Upper lobe of left lung (tissue), 6 donors: ENCODE results near the gene TNF. TPM values are rescaled to one million over a fixed set of nuclear protein-coding genes. Genes with fewer than 3 reads are reported as not detected.
A peak's percentile ranks its signal among the peaks of the same experiment; 100 is the strongest.

ENCODE experiments used
- ATAC-seq, 2 donors: fragments of 200-7000 bp; cut with Tn5 transposase; one replicate each; pipeline ENCODE4 v1.9.1; 2022; ENCODE audit warnings: mild to moderate bottlenecking in 2 of 2, moderate library complexity in 2 of 2; ENCODE audit not compliant: low FRiP score in 2 of 2
- DNase-seq, 2 donors: peaks; one replicate each; pipeline ENCODE4 v3.0.0-alpha.2; 2019 to 2020
- H3K27ac ChIP-seq, 4 donors: fragments of 200-600 bp; sonication (generic); one replicate each; pipeline ENCODE4 v1.5.1; 2016 to 2019
- H3K27me3 ChIP-seq, 4 donors: fragments of 200-600 bp; sonication (generic); one replicate each; pipeline ENCODE4 v1.5.1; 2017 to 2019
- H3K36me3 ChIP-seq, 4 donors: fragments of 200-600 bp; sonication (generic); one replicate each; pipeline ENCODE4 v1.5.1; 2016 to 2019
- H3K4me1 ChIP-seq, 4 donors: fragments of 200-600 bp; sonication (generic); one replicate each; pipeline ENCODE4 v1.5.1; 2018 to 2019
- H3K4me3 ChIP-seq, 4 donors: fragments of 200-600 bp; sonication (generic); one replicate each; pipeline ENCODE4 v1.5.1; 2017 to 2019; ENCODE audit warnings: mild to moderate bottlenecking in 2 of 4, moderate library complexity in 1 of 4
- H3K9me3 ChIP-seq, 4 donors: fragments of 200-600 bp; sonication (generic); one replicate each; pipeline ENCODE4 v1.5.1; 2018 to 2019
- EP300 ChIP-seq, 4 donors: sonication (generic); formaldehyde crosslinking; IDR thresholded peaks; one replicate each; pipeline ENCODE4 v1.5.1; 2017; ENCODE audit warnings: antibody characterized with exemption in 4 of 4, control low read depth in 2 of 4
- POLR2A ChIP-seq, 4 donors: fragments of 450-650 bp; IDR thresholded peaks; one replicate each; pipeline ENCODE4 v1.5.1; 2016 to 2017; ENCODE audit warnings: antibody characterized with exemption in 4 of 4, mild to moderate bottlenecking in 2 of 4
- POLR2AphosphoS5 ChIP-seq, 2 donors: sonication (generic); formaldehyde crosslinking; IDR thresholded peaks; one replicate each; pipeline ENCODE4 v1.5.1; 2017; ENCODE audit warnings: antibody characterized with exemption in 2 of 2
- WGBS, 2 donors: methylation state at CpG; one replicate each; pipeline ENCODE4 v1.1.5; 2017 to 2018; 5-methylcytosine and 5-hydroxymethylcytosine counted together
- total RNA-seq, 6 donors: library from RNA; depleted of rRNA in 4 of 6; stranded (reverse); fragments of >200 nt in 4 of 6; gene quantifications; one replicate each; pipeline versions ENCODE4 v1.1.0 to v1.2.1, GENCODE V29; 2016 to 2021
- TF ChIP-seq, protein P1 (sequence below), 6 experiments: fragments of 450-650 bp in 4 of 6; fragments of 200-600 bp in 2 of 6; sonication (generic) in 2 of 6; IDR thresholded peaks; one replicate each; pipeline ENCODE4 v1.5.1; 2016 to 2019; ENCODE audit warnings: antibody characterized with exemption in 6 of 6
- donor health status: DM: no; HTN: no; CAD: no; lungs with moderate emphysema.
- donor health status: DM: no; HTN: yes; CAD: no; lungs with severe emphysema.

The TNF gene
- total RNA-seq, 6 donors from 2014 or later, result 0.33 to 6.6 (median 2.9) TPM

GRCh38 chr6:31581434-31582229 is 6.3 kb downstream of the TNF start:
- no peak for DNase-seq
- H3K4me1 ChIP-seq, result peaks cover 23 to 33% (median 32%) of the 10 kb centered on the region in 4 donors

DNA sequence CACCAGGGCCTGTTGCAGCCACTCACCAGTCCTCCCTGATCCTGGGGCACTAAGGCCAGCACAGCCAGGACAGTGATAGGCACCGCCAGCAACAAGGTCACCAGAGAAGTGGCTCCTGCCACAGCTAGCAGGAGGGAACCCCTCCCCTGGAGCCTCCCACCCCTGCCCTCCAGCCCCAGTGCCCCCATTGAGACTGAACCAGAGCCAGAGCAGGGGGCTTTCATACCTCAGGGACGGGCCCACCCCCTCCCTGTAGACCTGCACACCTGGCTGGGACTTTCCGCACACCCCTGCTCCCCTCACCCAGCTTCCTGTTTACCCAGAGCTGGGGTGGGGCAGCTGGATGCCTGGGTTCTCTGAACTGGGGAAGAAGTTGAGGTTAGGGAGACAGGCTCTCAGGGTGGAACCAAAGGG is 6.9 kb downstream of the TNF start, which contains the start of gene LTB:
LTB (minus strand) TSS at position 195 of the 414 bp plus-strand sequence; CDS start at position 188, 7 bp downstream.
- TF ChIP-seq EP300 (IDR thresholded peaks at IDR 0.05), result no peak
- no peak for TF ChIP-seq POLR2AphosphoS5 (IDR thresholded peaks at IDR 0.05)
- TF ChIP-seq, protein P1, sequence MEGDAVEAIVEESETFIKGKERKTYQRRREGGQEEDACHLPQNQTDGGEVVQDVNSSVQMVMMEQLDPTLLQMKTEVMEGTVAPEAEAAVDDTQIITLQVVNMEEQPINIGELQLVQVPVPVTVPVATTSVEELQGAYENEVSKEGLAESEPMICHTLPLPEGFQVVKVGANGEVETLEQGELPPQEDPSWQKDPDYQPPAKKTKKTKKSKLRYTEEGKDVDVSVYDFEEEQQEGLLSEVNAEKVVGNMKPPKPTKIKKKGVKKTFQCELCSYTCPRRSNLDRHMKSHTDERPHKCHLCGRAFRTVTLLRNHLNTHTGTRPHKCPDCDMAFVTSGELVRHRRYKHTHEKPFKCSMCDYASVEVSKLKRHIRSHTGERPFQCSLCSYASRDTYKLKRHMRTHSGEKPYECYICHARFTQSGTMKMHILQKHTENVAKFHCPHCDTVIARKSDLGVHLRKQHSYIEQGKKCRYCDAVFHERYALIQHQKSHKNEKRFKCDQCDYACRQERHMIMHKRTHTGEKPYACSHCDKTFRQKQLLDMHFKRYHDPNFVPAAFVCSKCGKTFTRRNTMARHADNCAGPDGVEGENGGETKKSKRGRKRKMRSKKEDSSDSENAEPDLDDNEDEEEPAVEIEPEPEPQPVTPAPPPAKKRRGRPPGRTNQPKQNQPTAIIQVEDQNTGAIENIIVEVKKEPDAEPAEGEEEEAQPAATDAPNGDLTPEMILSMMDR (IDR thresholded peaks at IDR 0.05), result no peak
- no peak for TF ChIP-seq POLR2A (IDR thresholded peaks at IDR 0.05)
- H3K4me3 ChIP-seq, result peak within 1 kb of the TSS; percentile 67 to 87 (median 74)
- H3K36me3 ChIP-seq, result no peaks in the 10 kb centered on the region
- H3K9me3 ChIP-seq, result no peaks in the 10 kb centered on the region
- no peak for ATAC-seq
- H3K27ac ChIP-seq, result peak within 1 kb of the TSS; percentile 77 to 96 (median 90)
- peak; percentile 41 to 59 for DNase-seq
- no peaks in the 10 kb centered on the region for H3K27me3 ChIP-seq
- WGBS, 2 donors, result 66% methylated on average over 3 of the region's 3 CpGs; no CpG with 5 or more reads in 1 of the 2 donors
- H3K4me1 ChIP-seq, result peaks cover 23 to 38% (median 33%) of the 10 kb centered on the region in 4 donors

More at GRCh38 chr6:31581434-31582229, 6.3 kb downstream of the TNF start:
- no peaks in the 10 kb centered on the region for H3K27me3 ChIP-seq
- peak overlapping the region; percentile 67 to 87 (median 74) for H3K4me3 ChIP-seq
- H3K9me3 ChIP-seq, result no peaks in the 10 kb centered on the region
- peak overlapping the region; percentile 77 to 96 (median 90) for H3K27ac ChIP-seq
- 22 to 28% methylated on average over 17 to 21 of the region's 21 CpGs for WGBS, 2 donors
- no peak for TF ChIP-seq EP300 (IDR thresholded peaks at IDR 0.05)
- no peak for TF ChIP-seq POLR2A (IDR thresholded peaks at IDR 0.05)
- TF ChIP-seq, protein P1 (IDR thresholded peaks at IDR 0.05), result no peak
- TF ChIP-seq POLR2AphosphoS5 (IDR thresholded peaks at IDR 0.05), result no peak
- H3K36me3 ChIP-seq, result no peaks in the 10 kb centered on the region
- peak in 1 of 2 donors; percentile 16 for ATAC-seq

- DNase-seq (no peak), ATAC-seq (no peak)
- no peaks in the 10 kb centered on the region for H3K27me3 ChIP-seq
- no peaks in the 10 kb centered on the region for H3K9me3 ChIP-seq
- 57 to 64% methylated on average over 2 of the region's 2 CpGs for WGBS, 2 donors
- TF ChIP-seq, protein P1 (IDR thresholded peaks at IDR 0.05), result peak in 4 of 6 experiments; percentile 4 to 27 (median 12)
- no peak for TF ChIP-seq EP300 (IDR thresholded peaks at IDR 0.05)
- peaks cover 22 to 50% (median 31%) of the 10 kb centered on the region in 4 donors for H3K4me1 ChIP-seq
- no peaks in the 10 kb centered on the region for H3K36me3 ChIP-seq
- H3K4me3 ChIP-seq, result no peak overlapping the region
- peak overlapping the region; percentile 43 to 84 (median 66) for H3K27ac ChIP-seq
Measured at GRCh38 chr6:31585491-31585890, 10.1 kb downstream of the TNF start.

- DNase-seq (peak in 1 of 2 donors; percentile 63), ATAC-seq (peak; percentile 48 to 68)
- Histone ChIP-seq H3K4me3 (peak within 1 kb of the TSS in 2 of 4 donors; percentile 22 to 34), H3K9me3 (no peaks in the 10 kb centered on the region), H3K27ac (peak within 1 kb of the TSS; percentile 43 to 84 (median 66)), H3K27me3 (no peaks in the 10 kb centered on the region), H3K36me3 (no peaks in the 10 kb centered on the region), H3K4me1 (peaks cover 20 to 45% (median 30%) of the 10 kb centered on the region in 4 donors)
- WGBS, 2 donors, result 23 to 24% methylated on average over 1 of the region's 1 CpG
- TF ChIP-seq POLR2AphosphoS5 (IDR thresholded peaks at IDR 0.05) (no peak), EP300 (IDR thresholded peaks at IDR 0.05) (no peak), POLR2A (IDR thresholded peaks at IDR 0.05) (peak in 1 of 4 donors; percentile 7)
- TF ChIP-seq, protein P1 (IDR thresholded peaks at IDR 0.05), result no peak
Measured at GRCh38 chr6:31586008-31586407, 10.6 kb downstream of the TNF start, which contains the start of gene LST1. Gene LST1 (plus strand): TSS chr6:31586277. CDS start chr6:31587300, 1,023 bp downstream.
